ENCODE data around the gene HMGCL.

Gene HMGCL

DNA sequence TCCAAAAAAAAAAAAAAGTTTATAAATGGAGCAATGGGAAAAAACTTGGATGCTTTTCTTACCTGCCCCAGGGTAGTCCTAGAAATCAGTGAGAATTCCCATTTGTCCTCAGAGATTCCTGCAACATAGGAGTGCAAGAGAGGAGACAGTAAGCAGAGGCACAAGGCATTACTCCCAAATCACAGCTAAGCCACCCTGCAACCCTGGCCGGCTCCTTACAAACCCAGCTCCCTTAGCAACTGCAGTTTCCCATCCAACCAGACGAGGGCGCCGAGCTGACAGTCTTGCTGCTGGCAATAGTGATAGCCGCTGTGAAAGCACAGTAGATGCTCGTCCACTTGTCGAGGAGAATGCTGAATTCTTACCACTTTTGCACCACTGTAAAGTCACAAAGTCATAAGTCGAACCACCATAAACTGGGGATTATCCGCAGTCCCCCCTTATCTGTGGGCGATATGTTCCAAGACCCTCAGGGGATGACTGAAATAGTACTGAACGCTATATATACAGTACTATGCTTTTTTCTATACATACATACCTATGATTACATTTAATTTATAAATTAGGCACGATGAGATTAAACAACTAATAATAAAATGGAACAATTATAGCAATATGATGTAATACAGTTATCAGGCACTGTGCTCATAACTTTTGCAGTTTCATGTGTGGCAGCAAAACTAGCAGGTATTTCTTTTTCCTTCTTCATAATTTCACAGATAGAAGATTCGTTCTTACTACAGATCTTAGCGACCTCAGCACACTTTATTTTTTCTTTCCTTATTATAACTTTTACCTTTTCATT, 53.0 kb downstream of the HMGCL start (continued):
- TF ChIP-seq FEZF1 (tag by site-specific recombination; IDR thresholded peaks at IDR 0.05): no peak
- TF ChIP-seq ZNF302 (tag by site-specific recombination; IDR thresholded peaks at IDR 0.05; ENCODE audit: low read depth): no peak
- no peak for TF ChIP-seq ZNF132 (tag by site-specific recombination; IDR thresholded peaks at IDR 0.05; ENCODE audit: borderline replicate concordance)
- peak; percentile 71 for TF ChIP-seq ZNF2 (tag by site-specific recombination; IDR thresholded peaks at IDR 0.05)
- no peak for TF ChIP-seq ZNF843 (tag by site-specific recombination; IDR thresholded peaks at IDR 0.05)
- TF ChIP-seq ZNF654 (tag by site-specific recombination; IDR thresholded peaks at IDR 0.05; ENCODE audit: low read depth): peak; percentile 75
- TF ChIP-seq ZNF792 (tag by site-specific recombination; IDR thresholded peaks at IDR 0.05): no peak
- no peak for TF ChIP-seq ZNF548 (tag by site-specific recombination; IDR thresholded peaks at IDR 0.05)
- TF ChIP-seq, protein P1, sequence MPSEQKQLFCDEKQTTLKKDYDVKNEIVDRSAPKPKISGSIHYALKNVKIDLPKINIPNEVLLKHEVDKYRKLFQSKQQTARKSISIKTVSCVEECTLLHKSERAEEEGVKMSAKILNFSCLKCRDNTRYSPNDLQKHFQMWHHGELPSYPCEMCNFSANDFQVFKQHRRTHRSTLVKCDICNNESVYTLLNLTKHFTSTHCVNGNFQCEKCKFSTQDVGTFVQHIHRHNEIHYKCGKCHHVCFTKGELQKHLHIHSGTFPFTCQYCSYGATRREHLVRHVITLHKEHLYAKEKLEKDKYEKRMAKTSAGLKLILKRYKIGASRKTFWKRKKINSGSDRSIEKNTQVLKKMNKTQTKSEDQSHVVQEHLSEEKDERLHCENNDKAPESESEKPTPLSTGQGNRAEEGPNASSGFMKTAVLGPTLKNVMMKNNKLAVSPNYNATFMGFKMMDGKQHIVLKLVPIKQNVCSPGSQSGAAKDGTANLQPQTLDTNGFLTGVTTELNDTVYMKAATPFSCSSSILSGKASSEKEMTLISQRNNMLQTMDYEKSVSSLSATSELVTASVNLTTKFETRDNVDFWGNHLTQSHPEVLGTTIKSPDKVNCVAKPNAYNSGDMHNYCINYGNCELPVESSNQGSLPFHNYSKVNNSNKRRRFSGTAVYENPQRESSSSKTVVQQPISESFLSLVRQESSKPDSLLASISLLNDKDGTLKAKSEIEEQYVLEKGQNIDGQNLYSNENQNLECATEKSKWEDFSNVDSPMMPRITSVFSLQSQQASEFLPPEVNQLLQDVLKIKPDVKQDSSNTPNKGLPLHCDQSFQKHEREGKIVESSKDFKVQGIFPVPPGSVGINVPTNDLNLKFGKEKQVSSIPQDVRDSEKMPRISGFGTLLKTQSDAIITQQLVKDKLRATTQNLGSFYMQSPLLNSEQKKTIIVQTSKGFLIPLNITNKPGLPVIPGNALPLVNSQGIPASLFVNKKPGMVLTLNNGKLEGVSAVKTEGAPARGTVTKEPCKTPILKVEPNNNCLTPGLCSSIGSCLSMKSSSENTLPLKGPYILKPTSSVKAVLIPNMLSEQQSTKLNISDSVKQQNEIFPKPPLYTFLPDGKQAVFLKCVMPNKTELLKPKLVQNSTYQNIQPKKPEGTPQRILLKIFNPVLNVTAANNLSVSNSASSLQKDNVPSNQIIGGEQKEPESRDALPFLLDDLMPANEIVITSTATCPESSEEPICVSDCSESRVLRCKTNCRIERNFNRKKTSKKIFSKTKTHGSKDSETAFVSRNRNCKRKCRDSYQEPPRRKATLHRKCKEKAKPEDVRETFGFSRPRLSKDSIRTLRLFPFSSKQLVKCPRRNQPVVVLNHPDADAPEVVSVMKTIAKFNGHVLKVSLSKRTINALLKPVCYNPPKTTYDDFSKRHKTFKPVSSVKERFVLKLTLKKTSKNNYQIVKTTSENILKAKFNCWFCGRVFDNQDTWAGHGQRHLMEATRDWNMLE (tag by site-specific recombination; conservative IDR thresholded peaks at IDR 0.05; ENCODE audit: low read depth): no peak
- no peak for TF ChIP-seq ZNF629 (tag by site-specific recombination; IDR thresholded peaks at IDR 0.05)
- no peak for TF ChIP-seq ZBTB1 (tag by site-specific recombination; IDR thresholded peaks at IDR 0.05)
- TF ChIP-seq ZNF660 (tag by site-specific recombination; IDR thresholded peaks at IDR 0.05): peak; percentile 89
- 0 out of 2 replicates have a peak, but pooled peaks have one; percentile 32 for TF ChIP-seq ZNF600 (tag by site-specific recombination; IDR thresholded peaks at IDR 0.05)
- no peak for TF ChIP-seq OVOL3 (tag by site-specific recombination; IDR thresholded peaks at IDR 0.05)
- no peak for TF ChIP-seq ZNF174 (tag by site-specific recombination; IDR thresholded peaks at IDR 0.05)
- TF ChIP-seq, protein P2, sequence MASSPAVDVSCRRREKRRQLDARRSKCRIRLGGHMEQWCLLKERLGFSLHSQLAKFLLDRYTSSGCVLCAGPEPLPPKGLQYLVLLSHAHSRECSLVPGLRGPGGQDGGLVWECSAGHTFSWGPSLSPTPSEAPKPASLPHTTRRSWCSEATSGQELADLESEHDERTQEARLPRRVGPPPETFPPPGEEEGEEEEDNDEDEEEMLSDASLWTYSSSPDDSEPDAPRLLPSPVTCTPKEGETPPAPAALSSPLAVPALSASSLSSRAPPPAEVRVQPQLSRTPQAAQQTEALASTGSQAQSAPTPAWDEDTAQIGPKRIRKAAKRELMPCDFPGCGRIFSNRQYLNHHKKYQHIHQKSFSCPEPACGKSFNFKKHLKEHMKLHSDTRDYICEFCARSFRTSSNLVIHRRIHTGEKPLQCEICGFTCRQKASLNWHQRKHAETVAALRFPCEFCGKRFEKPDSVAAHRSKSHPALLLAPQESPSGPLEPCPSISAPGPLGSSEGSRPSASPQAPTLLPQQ (tag by site-specific recombination; IDR thresholded peaks at IDR 0.05): no peak
- TF ChIP-seq ZNF394 (tag by site-specific recombination; IDR thresholded peaks at IDR 0.05; ENCODE audit: borderline replicate concordance): no peak

DNA sequence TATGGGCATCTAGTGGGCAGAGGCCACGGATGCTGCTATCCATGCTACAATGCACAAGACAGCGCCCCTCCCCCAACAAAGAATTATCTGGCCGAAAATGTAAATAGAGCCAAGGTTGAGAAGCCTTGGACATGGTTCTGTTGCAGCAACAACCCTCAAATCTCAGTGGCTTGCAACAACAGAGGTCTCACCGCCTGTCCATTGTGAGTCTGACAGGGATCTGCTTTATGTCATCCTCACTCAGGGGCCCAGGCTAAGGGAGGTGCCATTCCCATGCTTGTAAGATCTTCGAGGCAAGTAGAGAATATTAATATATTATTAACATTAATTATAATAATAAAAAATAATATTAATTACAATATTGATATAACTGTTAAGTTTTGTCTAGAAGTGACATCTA, 56.5 kb downstream of the HMGCL start:
- Histone ChIP-seq H3K36me3 (ENCODE audit: control insufficient read depth in 2 of 2, insufficient read depth in 1 of 2, low read length in 2 of 2) (peaks cover 25 to 55% of the 10 kb centered on the region in 2 experiments; a peak in 2 of 3 replicates), H3K27ac (ENCODE audit: extremely low read depth, low read depth, low read length) (no peak overlapping the region), H3K4me3 (ENCODE audit: low read depth, low read length) (no peak overlapping the region), H3K4me1 (ENCODE audit: control insufficient read depth, insufficient read depth, low read length) (no peaks in the 10 kb centered on the region), H3K9me3 (ENCODE audit: control insufficient read depth, insufficient read depth, low read depth, low read length) (no peaks in the 10 kb centered on the region)
- ChIA-PET POLR2A (interaction anchor here (1.1 kb wide), 1 partner anchor 10 kb away, joined by 5 read pairs; the partner anchor contains the start of gene PITHD1), CTCF (interaction anchor here (0.9 kb wide), 1 partner anchor 86 kb away, joined by 4 read pairs; no protein-coding TSS in a partner anchor)
- TF ChIP-seq, protein P3, sequence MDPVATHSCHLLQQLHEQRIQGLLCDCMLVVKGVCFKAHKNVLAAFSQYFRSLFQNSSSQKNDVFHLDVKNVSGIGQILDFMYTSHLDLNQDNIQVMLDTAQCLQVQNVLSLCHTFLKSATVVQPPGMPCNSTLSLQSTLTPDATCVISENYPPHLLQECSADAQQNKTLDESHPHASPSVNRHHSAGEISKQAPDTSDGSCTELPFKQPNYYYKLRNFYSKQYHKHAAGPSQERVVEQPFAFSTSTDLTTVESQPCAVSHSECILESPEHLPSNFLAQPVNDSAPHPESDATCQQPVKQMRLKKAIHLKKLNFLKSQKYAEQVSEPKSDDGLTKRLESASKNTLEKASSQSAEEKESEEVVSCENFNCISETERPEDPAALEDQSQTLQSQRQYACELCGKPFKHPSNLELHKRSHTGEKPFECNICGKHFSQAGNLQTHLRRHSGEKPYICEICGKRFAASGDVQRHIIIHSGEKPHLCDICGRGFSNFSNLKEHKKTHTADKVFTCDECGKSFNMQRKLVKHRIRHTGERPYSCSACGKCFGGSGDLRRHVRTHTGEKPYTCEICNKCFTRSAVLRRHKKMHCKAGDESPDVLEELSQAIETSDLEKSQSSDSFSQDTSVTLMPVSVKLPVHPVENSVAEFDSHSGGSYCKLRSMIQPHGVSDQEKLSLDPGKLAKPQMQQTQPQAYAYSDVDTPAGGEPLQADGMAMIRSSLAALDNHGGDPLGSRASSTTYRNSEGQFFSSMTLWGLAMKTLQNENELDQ (tag by site-specific recombination; IDR thresholded peaks at IDR 0.05; ENCODE audit: low read depth): no peak
- TF ChIP-seq ZNF394 (tag by site-specific recombination; IDR thresholded peaks at IDR 0.05; ENCODE audit: borderline replicate concordance): no peak
- no peak for TF ChIP-seq PRDM1 (tag by site-specific recombination; IDR thresholded peaks at IDR 0.05)
- TF ChIP-seq, protein P4, sequence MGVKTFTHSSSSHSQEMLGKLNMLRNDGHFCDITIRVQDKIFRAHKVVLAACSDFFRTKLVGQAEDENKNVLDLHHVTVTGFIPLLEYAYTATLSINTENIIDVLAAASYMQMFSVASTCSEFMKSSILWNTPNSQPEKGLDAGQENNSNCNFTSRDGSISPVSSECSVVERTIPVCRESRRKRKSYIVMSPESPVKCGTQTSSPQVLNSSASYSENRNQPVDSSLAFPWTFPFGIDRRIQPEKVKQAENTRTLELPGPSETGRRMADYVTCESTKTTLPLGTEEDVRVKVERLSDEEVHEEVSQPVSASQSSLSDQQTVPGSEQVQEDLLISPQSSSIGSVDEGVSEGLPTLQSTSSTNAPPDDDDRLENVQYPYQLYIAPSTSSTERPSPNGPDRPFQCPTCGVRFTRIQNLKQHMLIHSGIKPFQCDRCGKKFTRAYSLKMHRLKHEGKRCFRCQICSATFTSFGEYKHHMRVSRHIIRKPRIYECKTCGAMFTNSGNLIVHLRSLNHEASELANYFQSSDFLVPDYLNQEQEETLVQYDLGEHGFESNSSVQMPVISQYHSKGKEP (tag by site-specific recombination; IDR thresholded peaks at IDR 0.05): no peak
- TF ChIP-seq TRIM28 (IDR thresholded peaks at IDR 0.05; ENCODE audit: borderline replicate concordance, low read length): no peak
- TF ChIP-seq, protein P5, sequence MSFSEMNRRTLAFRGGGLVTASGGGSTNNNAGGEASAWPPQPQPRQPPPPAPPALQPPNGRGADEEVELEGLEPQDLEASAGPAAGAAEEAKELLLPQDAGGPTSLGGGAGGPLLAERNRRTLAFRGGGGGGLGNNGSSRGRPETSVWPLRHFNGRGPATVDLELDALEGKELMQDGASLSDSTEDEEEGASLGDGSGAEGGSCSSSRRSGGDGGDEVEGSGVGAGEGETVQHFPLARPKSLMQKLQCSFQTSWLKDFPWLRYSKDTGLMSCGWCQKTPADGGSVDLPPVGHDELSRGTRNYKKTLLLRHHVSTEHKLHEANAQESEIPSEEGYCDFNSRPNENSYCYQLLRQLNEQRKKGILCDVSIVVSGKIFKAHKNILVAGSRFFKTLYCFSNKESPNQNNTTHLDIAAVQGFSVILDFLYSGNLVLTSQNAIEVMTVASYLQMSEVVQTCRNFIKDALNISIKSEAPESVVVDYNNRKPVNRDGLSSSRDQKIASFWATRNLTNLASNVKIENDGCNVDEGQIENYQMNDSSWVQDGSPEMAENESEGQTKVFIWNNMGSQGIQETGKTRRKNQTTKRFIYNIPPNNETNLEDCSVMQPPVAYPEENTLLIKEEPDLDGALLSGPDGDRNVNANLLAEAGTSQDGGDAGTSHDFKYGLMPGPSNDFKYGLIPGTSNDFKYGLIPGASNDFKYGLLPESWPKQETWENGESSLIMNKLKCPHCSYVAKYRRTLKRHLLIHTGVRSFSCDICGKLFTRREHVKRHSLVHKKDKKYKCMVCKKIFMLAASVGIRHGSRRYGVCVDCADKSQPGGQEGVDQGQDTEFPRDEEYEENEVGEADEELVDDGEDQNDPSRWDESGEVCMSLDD (tag by site-specific recombination; IDR thresholded peaks at IDR 0.05): no peak
- TF ChIP-seq KLF8 (tag by site-specific recombination; IDR thresholded peaks at IDR 0.05): no peak

Measured in HEK293 (cell line).